A549 (cell line): Measurements from ENCODE around the gene PLXND1.

Experiments used
- PBX3 ChIP-seq: IDR thresholded peaks from 2 replicates; pipeline ENCODE4 v1.6.1; 2012
- TF ChIP-seq, protein P1 (sequence below): fragments of >200 bp; sonication (Bioruptor Twin); formaldehyde crosslinking; IDR thresholded peaks from 3 replicates; pipeline ENCODE4 v1.5.1; 2016

- TF ChIP-seq PBX3 = no peak
- TF ChIP-seq, protein P1, sequence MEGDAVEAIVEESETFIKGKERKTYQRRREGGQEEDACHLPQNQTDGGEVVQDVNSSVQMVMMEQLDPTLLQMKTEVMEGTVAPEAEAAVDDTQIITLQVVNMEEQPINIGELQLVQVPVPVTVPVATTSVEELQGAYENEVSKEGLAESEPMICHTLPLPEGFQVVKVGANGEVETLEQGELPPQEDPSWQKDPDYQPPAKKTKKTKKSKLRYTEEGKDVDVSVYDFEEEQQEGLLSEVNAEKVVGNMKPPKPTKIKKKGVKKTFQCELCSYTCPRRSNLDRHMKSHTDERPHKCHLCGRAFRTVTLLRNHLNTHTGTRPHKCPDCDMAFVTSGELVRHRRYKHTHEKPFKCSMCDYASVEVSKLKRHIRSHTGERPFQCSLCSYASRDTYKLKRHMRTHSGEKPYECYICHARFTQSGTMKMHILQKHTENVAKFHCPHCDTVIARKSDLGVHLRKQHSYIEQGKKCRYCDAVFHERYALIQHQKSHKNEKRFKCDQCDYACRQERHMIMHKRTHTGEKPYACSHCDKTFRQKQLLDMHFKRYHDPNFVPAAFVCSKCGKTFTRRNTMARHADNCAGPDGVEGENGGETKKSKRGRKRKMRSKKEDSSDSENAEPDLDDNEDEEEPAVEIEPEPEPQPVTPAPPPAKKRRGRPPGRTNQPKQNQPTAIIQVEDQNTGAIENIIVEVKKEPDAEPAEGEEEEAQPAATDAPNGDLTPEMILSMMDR = no peak
Observed at GRCh38 chr3:129655291-129655700, 48.8 kb upstream of the PLXND1 start.
